ENCODE data around the gene SCG3.
"Not testable (repeated sequence)": the region's sequence is repeated elsewhere in the genome, so short reads cannot be mapped to it uniquely, and the experiment has no call there.

GRCh38 chr15:51655401-51656057 is 25.8 kb upstream of the SCG3 start:
- not testable (repeated sequence) for TF ChIP-seq CTCF, POLR2AphosphoS5, POLR2A (IDR thresholded peaks at IDR 0.05)
